Inferior parietal cortex (tissue), 1 donor: ENCODE results near the gene SNED1.

Experiments used
- DNase-seq: peaks from one replicate; pipeline ENCODE4 v3.0.0-alpha.2; 2016; ENCODE audit errors: extremely low spot score

SNED1 gene

GRCh38 chr2:241067501-241068135, 69.2 kb downstream of the SNED1 start:
- no peak for DNase-seq

- DNase-seq = no peak
These were observed 69.9 kb downstream of the SNED1 start for GRCh38 chr2:241068136-241068941.

GRCh38 chr2:241068942-241069810, 70.8 kb downstream of the SNED1 start:
- no peak for DNase-seq

GRCh38 chr2:241069821-241070281, 71.4 kb downstream of the SNED1 start:
- no peak for DNase-seq

DNA sequence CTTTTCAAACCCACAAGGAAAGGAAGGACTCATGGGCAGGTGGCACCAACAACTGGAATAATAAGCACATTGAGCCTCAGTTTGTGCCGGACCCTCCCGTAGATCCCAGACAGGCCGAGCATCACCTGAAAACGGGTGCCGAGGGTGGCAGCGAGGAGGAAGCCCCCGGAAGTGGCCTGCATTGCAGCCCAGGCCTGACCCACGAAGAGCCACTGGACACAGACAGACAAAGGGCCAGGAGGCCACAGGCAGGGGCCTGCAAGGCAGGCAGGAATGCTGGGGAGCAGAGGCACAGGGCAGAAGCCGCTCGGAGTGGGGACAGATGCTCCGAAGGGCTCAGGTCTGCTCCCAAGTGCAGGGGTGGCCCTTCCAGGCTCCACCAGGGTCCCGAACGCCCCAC, 71.9 kb downstream of the SNED1 start:
- DNase-seq = no peak

DNA sequence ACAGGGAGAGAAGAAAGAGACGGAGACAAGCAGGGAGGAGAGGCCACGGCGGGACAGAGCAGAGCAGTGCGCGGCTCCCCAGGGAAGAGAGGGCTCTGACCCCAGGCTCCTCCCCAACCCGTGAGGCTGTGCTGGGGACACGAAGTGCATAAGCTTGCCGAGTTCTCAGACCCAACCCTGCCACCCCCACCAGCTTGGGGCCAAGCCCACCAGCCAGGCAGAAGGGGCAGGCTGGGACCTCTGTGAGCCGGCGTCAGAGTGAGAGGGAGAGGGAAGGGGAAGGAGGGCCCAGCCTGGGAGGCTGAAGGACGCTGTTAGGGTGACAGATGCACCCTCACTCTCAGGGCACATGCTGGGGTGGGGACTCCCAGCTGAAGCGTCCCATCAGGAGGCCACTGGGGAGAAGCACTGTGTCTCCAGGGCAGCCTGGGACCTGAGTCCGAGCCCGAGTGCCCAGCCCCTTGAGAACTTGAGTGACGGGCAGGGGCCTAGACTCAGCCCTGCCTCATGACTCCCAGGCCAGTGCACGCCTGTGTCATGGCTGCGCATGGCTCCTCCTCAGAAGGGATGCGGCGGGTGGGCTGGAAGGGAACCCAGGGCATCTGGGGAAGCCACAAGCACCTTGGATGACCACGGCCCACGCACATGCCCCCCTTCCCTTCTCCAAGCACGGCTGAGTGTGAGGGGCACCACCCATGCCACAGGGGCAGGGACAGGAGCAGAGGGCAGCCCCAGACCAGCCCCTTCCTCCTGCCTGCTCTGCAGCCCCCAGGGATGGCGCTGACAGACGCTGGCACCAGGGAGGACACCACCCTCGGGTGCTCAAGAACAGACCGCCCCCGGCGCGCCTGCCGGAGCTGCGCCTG, 72.6 kb downstream of the SNED1 start:
- no peak for DNase-seq

- DNase-seq = no peak
These were observed 73.3 kb downstream of the SNED1 start for GRCh38 chr2:241071677-241072111.

DNA sequence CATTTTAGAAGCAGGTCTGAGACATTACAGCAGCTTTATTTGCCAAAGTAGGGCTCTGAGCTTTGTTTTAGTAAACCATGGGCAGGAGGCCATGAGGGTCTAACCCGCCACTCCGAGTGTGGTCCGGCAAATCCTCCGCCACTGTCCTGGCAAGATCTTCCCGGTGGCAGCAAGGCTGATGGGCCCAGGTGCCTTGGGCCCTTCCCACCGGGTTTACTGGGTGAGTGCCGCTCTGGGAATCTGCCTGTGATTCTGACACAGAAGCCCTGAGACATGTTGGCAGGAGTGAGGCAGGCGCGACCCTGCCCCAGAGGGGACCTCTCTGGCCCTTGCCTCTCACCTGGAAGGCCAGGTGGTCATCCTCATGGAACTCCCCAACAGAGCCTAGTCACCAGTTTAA, 73.7 kb downstream of the SNED1 start:
- no peak for DNase-seq

- no peak for DNase-seq
These were observed 74.2 kb downstream of the SNED1 start for GRCh38 chr2:241072553-241073165.

DNA sequence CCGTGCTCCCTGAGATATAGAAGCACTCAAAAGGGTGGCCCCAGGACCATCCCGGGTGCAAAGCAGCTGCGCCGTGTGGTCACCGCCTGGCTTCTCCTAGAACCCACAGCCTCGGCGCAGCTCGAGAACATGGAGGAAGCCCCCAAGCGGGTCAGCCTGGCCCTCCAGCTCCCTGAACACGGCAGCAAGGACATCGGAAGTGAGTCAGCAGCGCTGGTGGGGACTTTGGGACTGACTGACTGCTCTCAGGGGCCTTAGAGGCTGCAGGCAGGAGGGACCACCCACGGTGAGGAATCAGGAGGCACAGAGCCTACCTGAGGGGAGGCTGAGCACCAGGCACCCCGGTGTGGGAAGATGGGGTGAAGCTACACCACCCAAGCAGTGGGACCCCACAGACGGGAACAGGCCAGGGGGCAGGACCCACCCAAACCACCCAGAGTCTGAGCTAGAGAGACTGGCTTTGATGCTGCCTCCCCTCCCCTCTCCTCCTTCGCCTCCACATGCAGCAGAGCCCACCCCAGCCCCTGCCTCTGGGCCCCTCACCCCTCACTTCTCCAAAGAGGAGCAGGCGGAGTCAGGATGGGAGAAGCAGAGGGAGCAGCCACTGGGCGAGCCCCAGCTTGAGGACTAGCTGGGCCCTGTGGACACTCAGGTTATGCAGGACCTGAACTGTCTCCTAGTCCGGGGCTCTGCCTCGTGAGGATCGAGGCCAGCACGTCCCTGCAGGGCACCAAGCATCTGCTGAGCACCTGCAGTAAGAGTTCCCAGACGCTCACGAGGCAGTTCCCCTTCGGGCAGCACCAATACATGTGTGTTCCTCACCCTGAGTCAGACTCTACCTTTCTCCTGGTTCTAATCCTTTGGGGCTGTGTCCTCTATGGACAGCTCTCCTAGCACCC, 75.0 kb downstream of the SNED1 start:
- DNase-seq = no peak

- no peak for DNase-seq
These were observed 75.8 kb downstream of the SNED1 start for GRCh38 chr2:241074065-241074818.

- DNase-seq = no peak
These were observed 76.6 kb downstream of the SNED1 start for GRCh38 chr2:241074901-241075540.

DNA sequence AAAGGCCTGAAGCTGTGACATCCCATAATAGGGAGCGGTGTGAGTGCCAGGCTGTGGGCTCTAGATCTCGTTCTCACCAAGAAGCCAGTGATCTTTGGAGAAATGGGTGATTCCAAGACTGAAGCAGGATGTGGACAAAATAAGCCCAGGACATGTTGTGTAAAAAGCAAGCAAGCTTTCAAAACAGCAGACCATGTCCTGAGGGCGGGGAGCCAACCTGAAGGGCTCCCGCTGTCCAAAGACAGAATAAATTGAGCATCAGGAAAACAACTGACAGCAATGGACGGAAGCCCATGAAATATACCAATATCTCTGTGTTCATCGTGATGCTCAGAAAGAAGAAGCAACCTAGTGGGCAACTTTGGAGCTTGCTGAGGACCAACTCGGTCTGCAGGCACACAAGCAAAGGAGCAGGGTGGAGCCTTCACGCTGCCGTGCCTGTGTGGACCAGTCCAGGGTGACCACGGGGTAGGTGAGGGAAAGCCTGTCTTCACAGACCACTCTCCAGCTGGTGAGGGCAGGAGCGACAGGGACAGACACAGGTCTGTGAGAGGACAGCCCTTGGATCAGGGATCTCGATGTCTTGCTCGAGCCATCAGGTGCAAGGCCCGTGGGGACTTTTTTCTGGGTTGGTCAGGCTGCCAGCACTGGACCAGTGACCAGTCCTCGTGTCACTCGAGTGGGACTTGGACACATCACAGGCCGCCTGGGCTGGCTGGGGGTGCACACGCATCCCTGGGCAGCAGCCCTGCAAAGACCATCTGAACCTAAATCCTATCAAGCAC, 82.2 kb downstream of the SNED1 start:
- DNase-seq = no peak

DNA sequence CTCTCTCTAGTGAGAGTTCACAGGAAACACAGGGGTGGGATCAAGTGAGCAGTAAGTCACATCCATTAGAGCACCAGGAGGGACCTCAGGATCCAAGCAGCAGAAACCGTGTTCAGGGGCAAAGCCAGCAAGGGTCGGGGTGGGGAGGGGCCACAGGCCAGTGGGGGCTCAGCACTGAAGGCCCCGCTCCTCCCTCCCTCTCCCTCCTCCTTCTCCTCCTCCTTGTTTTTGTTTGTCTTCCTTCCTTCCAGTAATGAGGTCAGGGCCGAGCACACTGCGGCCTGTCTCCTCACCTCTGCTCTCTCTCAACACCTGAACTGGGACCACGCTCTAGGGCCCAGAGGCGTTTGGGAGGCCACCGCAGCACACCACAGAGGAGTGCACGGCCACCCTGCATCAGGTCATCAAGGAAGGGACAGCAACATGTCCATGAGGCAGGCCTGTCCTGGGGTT, 82.8 kb downstream of the SNED1 start:
- no peak for DNase-seq

- DNase-seq = no peak
These were observed 83.4 kb downstream of the SNED1 start for GRCh38 chr2:241081643-241082340.

GRCh38 chr2:241082341-241083090, 84.1 kb downstream of the SNED1 start:
- no peak for DNase-seq
